IMR-90 (cell line): ENCODE results near the gene CYB561A3. TPM values are rescaled to one million over a fixed set of nuclear protein-coding genes. Genes with fewer than 3 reads are reported as not detected.

Source experiments
- ATAC-seq: fragments of 200-7000 bp; cut with Tn5 transposase; 2 replicates; pipeline ENCODE4 v1.9.1; 2020; ENCODE audit warnings: low read depth, mild to moderate bottlenecking, moderate library complexity
- BruUV-seq: library from RNA; stranded (reverse); fragments of 400-500 nt; replicated peaks from 2 replicates; lab custom pipeline; 2021; lab: Mats Ljungman, UMichigan
- CTCF ChIA-PET: fragments of 300-600 bp; formaldehyde crosslinking; extraction: SDS; loops from one replicate; lab custom pipeline; 2021; ENCODE audit warnings: antibody characterized with exemption; lab: Yijun Ruan, JAX
- POLR2A ChIA-PET: fragments of 300-600 bp; sonication (Branson Sonifier 250); formaldehyde crosslinking; loops from one replicate; lab custom pipeline; 2022; ENCODE audit warnings: antibody characterized with exemption; ENCODE audit not compliant: unreplicated experiment; lab: Charles Lee
- DNase-seq: peaks from one replicate; pipeline ENCODE4 v3.0.0; 2013
- H2AFZ ChIP-seq: replicated peaks from 2 replicates; pipeline ENCODE3; 2013; ENCODE audit warnings: low read length, mild to moderate bottlenecking; ENCODE audit not compliant: poor library complexity
- H2AK5ac ChIP-seq: 2 replicates; pipeline ENCODE4 v1.6.1; 2013; ENCODE audit warnings: low read depth, low read length, inconsistent platforms
- H2AK9ac ChIP-seq: replicated peaks from 2 replicates; pipeline ENCODE3; 2013; ENCODE audit warnings: mild to moderate bottlenecking, low read depth, low read length, moderate library complexity; ENCODE audit not compliant: poor library complexity
- H2BK120ac ChIP-seq: 2 replicates; pipeline ENCODE4 v1.6.1; 2013; ENCODE audit warnings: low read depth, low read length, inconsistent platforms
- H2BK15ac ChIP-seq: 3 replicates; pipeline ENCODE4 v1.6.1; 2013; ENCODE audit warnings: low read depth, low read length, inconsistent platforms
- H2BK20ac ChIP-seq: 2 replicates; pipeline ENCODE4 v1.6.1; 2013; ENCODE audit warnings: low read depth, mild to moderate bottlenecking, inconsistent platforms, low read length, moderate library complexity
- H2BK5ac ChIP-seq: 2 replicates; pipeline ENCODE4 v1.6.1; 2013; ENCODE audit warnings: mild to moderate bottlenecking, low read depth, low read length, inconsistent platforms; ENCODE audit not compliant: poor library complexity, severe bottlenecking
- H3K14ac ChIP-seq: replicated peaks from 2 replicates; pipeline ENCODE4 v1.6.1; 2013; ENCODE audit warnings: low read depth, low read length, inconsistent platforms
- H3K18ac ChIP-seq: 2 replicates; pipeline ENCODE4 v1.6.1; 2013; ENCODE audit warnings: low read depth, low read length, control low read depth
- H3K23ac ChIP-seq: 2 replicates; pipeline ENCODE4 v1.6.1; 2013; ENCODE audit warnings: low read depth, low read length, inconsistent platforms
- H3K27ac ChIP-seq: 2 replicates; pipeline ENCODE4 v1.5.1; 2013; ENCODE audit warnings: mild to moderate bottlenecking, control low read depth, low read length; ENCODE audit not compliant: insufficient read depth
- H3K27me3 ChIP-seq: 2 replicates; pipeline ENCODE4 v1.6.1; 2013; ENCODE audit warnings: low read length; ENCODE audit not compliant: control insufficient read depth, insufficient read depth
- H3K36me3 ChIP-seq: 2 replicates; pipeline ENCODE4 v1.6.1; 2013; ENCODE audit warnings: low read length, mixed read lengths; ENCODE audit not compliant: control insufficient read depth, insufficient read depth
- H3K4ac ChIP-seq: 2 replicates; pipeline ENCODE4 v1.6.1; 2013; ENCODE audit warnings: low read depth, low read length, inconsistent platforms
- H3K4me1 ChIP-seq: 2 replicates; pipeline ENCODE4 v1.6.1; 2013; ENCODE audit warnings: low read length, mixed read lengths; ENCODE audit not compliant: control insufficient read depth, insufficient read depth
- H3K4me2 ChIP-seq: 2 replicates; pipeline ENCODE4 v1.6.1; 2013; ENCODE audit warnings: low read depth, mild to moderate bottlenecking, control low read depth, low read length, moderate library complexity
- H3K4me3 ChIP-seq: 2 replicates; pipeline ENCODE4 v1.5.1; 2013; ENCODE audit warnings: low read depth, mild to moderate bottlenecking, control low read depth, low read length, moderate library complexity; ENCODE audit not compliant: insufficient read depth
- H3K56ac ChIP-seq: 2 replicates; pipeline ENCODE4 v1.6.1; 2013; ENCODE audit warnings: low read length, inconsistent platforms; ENCODE audit not compliant: insufficient read depth; ENCODE audit errors: extremely low read depth
- H3K79me1 ChIP-seq, 2 experiments: 2 replicates each; pipeline ENCODE4 v1.6.1; 2013; ENCODE audit warnings: low read length in 2 of 2, inconsistent platforms in 1 of 2, low read depth in 1 of 2
- H3K9ac ChIP-seq: 2 replicates; pipeline ENCODE4 v1.6.1; 2013; ENCODE audit warnings: low read depth, low read length, control low read depth
- H3K9me1 ChIP-seq: 2 replicates; pipeline ENCODE4 v1.6.1; 2013; ENCODE audit warnings: low read length, inconsistent platforms; ENCODE audit not compliant: insufficient read depth
- H3K9me3 ChIP-seq: 2 replicates; pipeline ENCODE4 v1.6.1; 2013; ENCODE audit warnings: low read length; ENCODE audit not compliant: control insufficient read depth, insufficient read depth
- H4K20me1 ChIP-seq: 2 replicates; pipeline ENCODE4 v1.6.1; 2013; ENCODE audit warnings: low read length, inconsistent platforms; ENCODE audit not compliant: insufficient read depth
- H4K5ac ChIP-seq: 2 replicates; pipeline ENCODE4 v1.6.1; 2013; ENCODE audit warnings: mild to moderate bottlenecking, low read depth, low read length, control low read depth
- H4K8ac ChIP-seq, 2 experiments: 2 replicates each; pipeline ENCODE4 v1.6.1; 2013; ENCODE audit warnings: low read depth in 2 of 2, low read length in 2 of 2, control low read depth in 1 of 2, inconsistent platforms in 1 of 2
- H4K91ac ChIP-seq: 2 replicates; pipeline ENCODE4 v1.6.1; 2013; ENCODE audit warnings: low read depth, low read length, inconsistent platforms; ENCODE audit not compliant: insufficient read depth
- NFE2L2 ChIP-seq: fragments of 150-350 bp; IDR thresholded peaks from 2 replicates; pipeline ENCODE4 v1.6.1; 2016; ENCODE audit warnings: low read depth, mild to moderate bottlenecking, low read length
- POLR2A ChIP-seq: IDR thresholded peaks from 2 replicates; pipeline ENCODE4 v1.6.1; 2012; ENCODE audit warnings: mild to moderate bottlenecking, low read depth, low read length
- RCOR1 ChIP-seq: IDR thresholded peaks from 2 replicates; pipeline ENCODE4 v1.6.1; 2012; ENCODE audit warnings: mild to moderate bottlenecking, low read length, improper control_type of control experiment; ENCODE audit not compliant: insufficient replicate concordance
- RFX5 ChIP-seq: IDR thresholded peaks from 2 replicates; pipeline ENCODE4 v1.8.0; 2012; ENCODE audit warnings: low read depth, mild to moderate bottlenecking, low read length, moderate library complexity
- USF2 ChIP-seq: fragments of 150-350 bp; IDR thresholded peaks from 2 replicates; pipeline ENCODE4 v1.6.1; 2017; ENCODE audit warnings: mild to moderate bottlenecking, antibody characterized with exemption, low read length, low read depth
- WGBS, 2 experiments: methylation state at CpG; one replicate each; pipeline versions ENCODE4 v1.1.5 to v1.1.7; 2013; ENCODE audit warnings: missing lambda C conversion rate in 2 of 2; ENCODE audit not compliant: insufficient read length in 1 of 2; ENCODE audit errors: extremely low coverage in 2 of 2; 5-methylcytosine and 5-hydroxymethylcytosine counted together
- dilution Hi-C: fragments of 300-500 bp; cut with HindIII; formaldehyde crosslinking; loops from one replicate; pipeline ENCODE4 v1.14.3; 2018; ENCODE audit warnings: low sequenced_read_pairs; ENCODE audit not compliant: unreplicated experiment
- in situ Hi-C: fragments of 300-500 bp; cut with MboI; formaldehyde crosslinking; loops from 3 replicates; pipeline ENCODE4 v1.14.3; 2019; ENCODE audit warnings: low sequenced_read_pairs, inconsistent platforms, mixed read lengths
- intact Hi-C: fragments of 100-400 bp; cut with micrococcal nuclease; formaldehyde crosslinking; loops from 2 replicates; pipeline ENCODE4 v1.10.0; 2022
- polyA plus RNA-seq, 3 experiments: library from polyadenylated mRNA; depleted of rRNA; stranded (reverse); fragments of >200 nt; gene quantifications; 2 replicates each; pipeline ENCODE4 v1.2.3, GENCODE V29; 2012; ENCODE audit warnings: low replicate concordance in 1 of 3
- total RNA-seq: library from RNA; depleted of rRNA; stranded (reverse); fragments of >200 nt; gene quantifications from 2 replicates; pipeline ENCODE4 v1.2.3, GENCODE V29; 2012

Gene CYB561A3
- total and polyA plus RNA-seq, 2 of the 4 experiments (the other 2 are of a cell fraction) = 13.6 to 39.2 TPM

- TF ChIP-seq POLR2A (no peak), USF2 (no peak)
These were observed 46.4 kb downstream of the CYB561A3 start (continued) for GRCh38 chr11:61315260-61315659.

- H3K27me3 ChIP-seq = no peaks in the 10 kb centered on the region
- no peak overlapping the region for H3K23ac ChIP-seq
- in situ Hi-C loops (loop anchor here (25.0 kb wide), 1 partner anchor 1698 kb away; the partner anchor contains the start of gene OSBP), dilution Hi-C loops (no loop called here), intact Hi-C loops (no loop called here)
- TF ChIP-seq RFX5 = no peak
- TF ChIP-seq NFE2L2 = no peak
- no peak for TF ChIP-seq USF2
- no peak for TF ChIP-seq POLR2A
- no peak for TF ChIP-seq RCOR1
- no peak overlapping the region for H4K5ac ChIP-seq
- no peak overlapping the region for H3K4me2 ChIP-seq
- no peak overlapping the region for H3K27ac ChIP-seq
- H2AFZ ChIP-seq = no peak overlapping the region
- H2AK9ac ChIP-seq = no peak overlapping the region
- no peaks in the 10 kb centered on the region for H3K4me1 ChIP-seq
- peaks cover 25% of the 10 kb centered on the region; the same call in 1 of the 2 replicates for H4K20me1 ChIP-seq
- BruUV-seq = no TSS peak
- no peak overlapping the region for H2AK5ac ChIP-seq
- H3K36me3 ChIP-seq = peaks cover 82% of the 10 kb centered on the region
- H2BK15ac ChIP-seq = no peak overlapping the region
- no peak overlapping the region for H3K18ac ChIP-seq
- DNase-seq (no peak), ATAC-seq (no peak)
- no peak overlapping the region for H2BK20ac ChIP-seq
- no peak overlapping the region for H4K8ac ChIP-seq
- 100% methylated on average over 1 of the region's 8 CpGs; no CpG with 5 or more reads in 1 of the 2 experiments for WGBS, 2 experiments
- no peak overlapping the region for H3K56ac ChIP-seq
- H3K4ac ChIP-seq = no peak overlapping the region
- no peak overlapping the region for H3K4me3 ChIP-seq
- no peak overlapping the region for H3K14ac ChIP-seq
- H4K91ac ChIP-seq = no peak overlapping the region
- H2BK120ac ChIP-seq = no peak overlapping the region
- CTCF ChIA-PET = no interaction called here
- H3K79me1 ChIP-seq = peaks cover 25 to 40% of the 10 kb centered on the region in 2 experiments
- H2BK5ac ChIP-seq = no peak overlapping the region
- POLR2A ChIA-PET = no interaction called here
- no peaks in the 10 kb centered on the region; the same call in 1 of the 2 replicates for H3K9me1 ChIP-seq
- no peaks in the 10 kb centered on the region for H3K9me3 ChIP-seq
- H3K9ac ChIP-seq = no peak overlapping the region
These were observed 50.9 kb downstream of the CYB561A3 start for GRCh38 chr11:61310749-61311148.
